GM12878 (cell line): Measurements from ENCODE around the gene LMAN2.

Source experiments
- BCL11A ChIP-seq: IDR thresholded peaks from 2 replicates; pipeline ENCODE4 v1.6.1; 2011; ENCODE audit warnings: low read depth, low read length
- CHD2 ChIP-seq: IDR thresholded peaks from 2 replicates; pipeline ENCODE4 v1.6.1; 2011; ENCODE audit warnings: low read depth, low read length, improper control_type of control experiment, borderline replicate concordance
- CTCF ChIP-seq, 3 experiments: IDR thresholded peaks in 2 of 3; conservative IDR thresholded peaks in 1 of 3; 2 replicates each; pipeline ENCODE4 v1.5.1; 2011; ENCODE audit warnings: low read depth in 3 of 3, low read length in 3 of 3, mild to moderate bottlenecking in 3 of 3, control low read depth in 2 of 3, moderate library complexity in 2 of 3, inconsistent platforms in 1 of 3, mixed read lengths in 1 of 3; ENCODE audit not compliant: control insufficient read depth in 2 of 3, insufficient read depth in 1 of 3; ENCODE audit errors: extremely low read depth in 1 of 3
- E2F8 ChIP-seq: fragments of 450-650 bp; IDR thresholded peaks from 2 replicates; pipeline ENCODE4 v1.6.1; 2018; ENCODE audit warnings: mild to moderate bottlenecking, low read depth, moderate library complexity; ENCODE audit not compliant: partially characterized antibody
- EZH2 ChIP-seq: IDR thresholded peaks from 2 replicates; pipeline ENCODE4 v1.6.1; 2012; ENCODE audit warnings: low read depth, mild to moderate bottlenecking, control low read depth, inconsistent platforms, low read length, borderline replicate concordance; ENCODE audit not compliant: control insufficient read depth
- MTA3 ChIP-seq: IDR thresholded peaks from 2 replicates; pipeline ENCODE4 v1.6.1; 2012; ENCODE audit warnings: low read length, inconsistent platforms, borderline replicate concordance
- MXI1 ChIP-seq: fragments of 150-350 bp; IDR thresholded peaks from 2 replicates; pipeline ENCODE4 v1.6.1; 2011; ENCODE audit warnings: low read depth, mild to moderate bottlenecking, inconsistent platforms, low read length, improper control_type of control experiment
- POLR2A ChIP-seq: IDR thresholded peaks from 2 replicates; pipeline ENCODE4 v1.6.1; 2011; ENCODE audit warnings: low read depth, mild to moderate bottlenecking, low read length
- POLR2AphosphoS5 ChIP-seq: IDR thresholded peaks from 2 replicates; pipeline ENCODE4 v1.6.1; 2011; ENCODE audit warnings: mild to moderate bottlenecking, low read length, inconsistent platforms
- RAD51 ChIP-seq: fragments of 450-650 bp; IDR thresholded peaks from 2 replicates; pipeline ENCODE4 v1.6.1; 2016; ENCODE audit warnings: moderate library complexity, mild to moderate bottlenecking, inconsistent platforms
- SP1 ChIP-seq: IDR thresholded peaks from one replicate; pipeline ENCODE4 v1.6.1; 2011; ENCODE audit warnings: low read depth, low read length
- TAF1 ChIP-seq: IDR thresholded peaks from 2 replicates; pipeline ENCODE4 v1.6.1; 2011; ENCODE audit warnings: mild to moderate bottlenecking, low read depth, low read length, borderline replicate concordance
- USF1 ChIP-seq: IDR thresholded peaks from 2 replicates; pipeline ENCODE4 v1.6.1; 2011; ENCODE audit warnings: borderline replicate concordance, low read depth, mild to moderate bottlenecking, moderate library complexity, mixed read lengths, low read length; ENCODE audit not compliant: insufficient read depth; ENCODE audit errors: extremely low read length
- ZBTB33 ChIP-seq: fragments of 450-650 bp; IDR thresholded peaks from 2 replicates; pipeline ENCODE4 v1.6.1; 2017; ENCODE audit warnings: mild to moderate bottlenecking

- TF ChIP-seq USF1 (no peak), RAD51 (no peak), ZBTB33 (no peak), EZH2 (no peak), MTA3 (no peak), CHD2 (no peak), SP1 (no peak), TAF1 (no peak), POLR2AphosphoS5 (no peak), MXI1 (no peak), CTCF (IDR thresholded peaks at IDR 0.05 in 2 of 3, conservative IDR thresholded peaks at IDR 0.05 in 1 of 3; ENCODE audit: control insufficient read depth in 2 of 3, extremely low read depth in 1 of 3, insufficient read depth in 1 of 3, low read depth in 3 of 3, low read length in 3 of 3) (peak in 1 of 3 experiments; percentile 4; a peak in 1 of 6 replicates), POLR2A (no peak), BCL11A (no peak), E2F8 (no peak)
Observed at GRCh38 chr5:177369645-177370440, 18.4 kb upstream of the LMAN2 start.
